GM12864 (cell line): ENCODE data around the gene CDCA8.

Source experiments
- DNase-seq: peaks from one replicate; pipeline ENCODE4 v3.0.0-alpha.2; 2011; ENCODE audit warnings: low read depth
- H3K4me3 ChIP-seq: 2 replicates; pipeline ENCODE4 v1.5.1; 2011; ENCODE audit warnings: mild to moderate bottlenecking, low read depth, low read length, control low read depth
- CTCF ChIP-seq: IDR thresholded peaks from 2 replicates; pipeline ENCODE4 v1.5.1; 2011; ENCODE audit warnings: low read depth, mild to moderate bottlenecking, moderate library complexity, low read length, control low read depth, inconsistent platforms; ENCODE audit errors: missing control alignments

CDCA8 gene

DNA sequence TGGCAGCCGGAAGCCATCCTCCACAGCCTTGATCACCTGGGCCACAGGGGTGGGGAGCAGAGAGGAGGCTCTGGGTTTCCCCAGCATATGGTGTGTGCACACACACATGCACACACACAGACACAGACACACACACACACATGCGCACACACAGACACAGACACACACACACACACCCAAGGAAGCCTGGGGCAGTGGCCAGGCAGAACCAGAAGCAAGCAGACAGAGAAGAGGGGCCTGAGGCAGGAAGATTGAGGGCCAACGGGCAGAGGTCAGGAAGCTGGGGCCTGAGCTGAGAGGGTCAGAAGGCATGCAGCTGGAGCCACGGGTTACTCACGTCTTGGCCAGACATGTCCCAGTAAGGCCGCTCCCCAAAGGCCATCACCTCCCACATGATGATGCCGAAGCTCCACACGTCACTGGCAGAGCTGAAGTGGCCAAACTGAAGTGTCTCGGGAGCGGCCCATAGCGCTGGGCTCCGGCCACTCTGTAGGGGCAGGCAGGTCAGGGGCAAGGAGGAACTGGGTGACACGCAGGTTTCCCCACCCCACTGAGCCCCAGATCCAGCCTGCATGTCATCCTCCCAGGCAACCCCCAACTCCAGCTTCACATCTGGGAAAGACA is 27.4 kb downstream of the CDCA8 start:
- DNase-seq = no peak
- no peak for TF ChIP-seq CTCF
- no peak overlapping the region for H3K4me3 ChIP-seq

DNA sequence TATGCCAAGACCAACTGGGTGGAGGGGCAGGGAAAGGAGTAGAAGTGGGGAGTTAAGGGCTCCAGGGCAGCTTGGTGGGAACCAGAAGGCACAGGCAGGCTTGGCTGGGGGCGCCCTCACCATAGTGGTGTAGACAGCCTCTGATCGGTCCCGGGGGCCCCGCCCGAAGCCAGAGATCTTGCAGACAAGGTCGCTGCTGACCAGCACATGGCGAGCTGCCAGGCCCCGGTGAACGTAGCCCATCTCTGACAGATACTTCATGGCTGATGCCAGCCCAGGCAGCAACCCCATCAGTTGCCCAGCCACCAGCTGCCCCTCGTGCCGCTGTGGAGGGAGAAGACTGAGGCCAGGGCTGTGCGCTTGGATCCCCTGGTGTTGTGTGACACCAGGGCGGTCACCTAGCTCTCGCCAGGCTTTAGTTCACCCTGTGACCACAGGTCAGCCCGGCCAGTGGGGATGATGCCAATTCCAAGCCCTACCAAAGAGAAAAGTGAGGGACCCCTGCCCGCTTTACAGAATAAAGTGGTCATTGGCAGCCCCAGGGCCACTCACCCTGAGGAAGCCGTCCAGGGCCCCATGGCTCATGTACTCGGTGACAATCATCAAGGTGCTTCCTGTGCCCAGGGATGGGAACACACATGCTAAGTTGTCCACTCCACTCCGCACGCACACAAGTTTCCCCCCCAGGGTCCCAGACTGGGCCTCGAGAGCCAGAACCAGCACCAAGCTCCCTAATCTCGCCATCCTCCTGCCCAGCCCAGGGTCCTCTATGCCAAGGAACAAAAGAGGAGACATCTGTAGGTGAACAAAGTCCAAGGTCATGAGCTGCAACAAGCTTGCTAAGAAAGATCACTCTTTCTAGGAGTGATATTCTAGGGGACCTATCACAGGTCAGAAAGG is 28.2 kb downstream of the CDCA8 start:
- TF ChIP-seq CTCF = no peak
- no peak for DNase-seq
- no peak overlapping the region for H3K4me3 ChIP-seq

DNA sequence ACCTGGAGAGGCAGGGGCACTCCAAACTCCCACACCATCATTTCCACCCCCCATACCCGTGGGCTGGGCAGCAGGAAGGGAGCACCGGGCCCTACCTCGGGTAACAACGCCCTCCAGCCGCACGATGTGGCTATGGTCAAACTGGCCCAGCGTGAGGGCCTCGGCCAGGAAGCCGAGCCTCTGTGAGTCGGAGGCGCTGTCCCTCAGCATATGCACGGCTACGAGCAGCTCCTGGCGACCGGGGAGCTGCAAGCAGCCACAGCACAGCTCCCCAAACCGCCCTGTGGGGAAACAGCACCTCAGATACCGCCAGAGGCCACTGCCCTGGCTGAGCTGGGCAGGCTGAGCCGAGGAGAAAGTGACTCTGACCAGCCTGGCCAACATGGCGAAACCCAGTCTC is 29.2 kb downstream of the CDCA8 start:
- TF ChIP-seq CTCF = no peak
- H3K4me3 ChIP-seq = no peak overlapping the region
- no peak for DNase-seq

- no peak for DNase-seq
- no peak for TF ChIP-seq CTCF
- H3K4me3 ChIP-seq = no peak overlapping the region
Observed at GRCh38 chr1:37722181-37723071, 30.1 kb downstream of the CDCA8 start.

DNA sequence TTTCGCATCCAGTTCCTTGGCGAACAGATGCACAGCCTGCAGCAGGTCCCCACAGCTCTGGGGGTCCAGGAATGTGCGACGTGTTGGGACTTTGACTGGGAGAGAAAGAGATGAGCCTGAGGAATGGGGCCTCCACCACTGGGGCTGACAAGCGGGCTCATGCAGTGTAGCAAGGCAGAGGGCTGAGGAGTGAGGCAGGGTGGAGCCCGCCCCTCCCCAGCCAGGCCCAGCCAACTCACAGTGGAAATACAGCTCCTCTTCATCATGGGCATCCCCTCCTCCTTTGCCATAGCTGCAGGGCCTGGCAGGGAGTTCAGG is 30.7 kb downstream of the CDCA8 start:
- H3K4me3 ChIP-seq = no peak overlapping the region
- no peak for TF ChIP-seq CTCF
- DNase-seq = no peak

DNA sequence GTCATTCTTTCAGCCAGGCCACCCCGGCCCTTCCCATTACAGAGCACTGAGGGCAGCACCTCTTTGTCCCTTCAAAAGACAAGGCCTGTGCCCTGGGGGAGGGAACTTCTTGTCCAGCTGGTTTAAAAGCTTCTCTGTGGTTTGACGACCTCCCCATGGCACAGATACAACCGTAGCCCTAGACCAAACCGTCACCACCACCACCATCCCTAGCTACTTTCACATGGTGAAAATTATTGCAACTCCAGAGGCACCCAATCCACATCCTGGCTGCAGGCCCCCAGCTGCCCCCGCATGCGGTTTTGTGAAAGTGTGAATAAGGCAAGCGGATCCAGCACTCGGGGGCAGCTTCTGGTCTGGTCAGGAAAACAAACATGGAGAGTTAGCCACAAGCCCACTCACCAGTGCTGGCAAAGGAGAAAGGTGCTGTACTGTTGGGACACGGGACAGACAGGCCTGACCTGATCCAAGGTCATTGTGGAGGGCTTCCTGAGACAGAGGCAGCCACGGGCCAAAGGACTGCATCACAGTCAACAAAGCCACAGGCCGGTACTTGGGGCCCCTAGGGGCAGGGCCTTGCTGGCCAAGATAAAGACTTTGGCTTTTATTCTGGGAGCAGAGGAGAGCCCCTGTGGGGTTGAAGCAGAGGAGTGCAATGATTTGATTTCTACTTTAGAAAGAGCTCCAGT is 31.2 kb downstream of the CDCA8 start:
- no peak overlapping the region for H3K4me3 ChIP-seq
- TF ChIP-seq CTCF = no peak
- DNase-seq = no peak
